WTC11 (cell line): ENCODE measurements around the gene ZBTB21. TPM values are rescaled to one million over a fixed set of nuclear protein-coding genes. Genes with fewer than 3 reads are reported as not detected.

Experiments
- ATAC-seq: fragments of 200-7000 bp; cut with Tn5 transposase; 2 replicates; pipeline ENCODE4 v1.10.0; 2021; ENCODE audit warnings: mild to moderate bottlenecking, moderate library complexity
- CTCF ChIA-PET: fragments of 300-600 bp; sonication (Branson Sonifier 250); formaldehyde crosslinking; loops from one replicate; lab custom pipeline; 2021; ENCODE audit warnings: antibody characterized with exemption; lab: Charles Lee
- POLR2A ChIA-PET: fragments of 350-600 bp; sonication (Branson Sonifier 250); formaldehyde crosslinking; loops from one replicate; lab custom pipeline; 2021; ENCODE audit warnings: antibody characterized with exemption; lab: Charles Lee
- DNase-seq: peaks from one replicate; pipeline ENCODE4 v3.0.0; 2021; ENCODE audit warnings: low spot score
- H3K27ac Mint-ChIP-seq: 2 replicates; pipeline ENCODE4 v1.8.0; 2021; ENCODE audit warnings: mixed read lengths
- H3K27me3 Mint-ChIP-seq: 2 replicates; pipeline ENCODE4 v1.8.0; 2021; ENCODE audit warnings: low read depth, mild to moderate bottlenecking, moderate library complexity, mixed read lengths
- H3K36me3 Mint-ChIP-seq: 2 replicates; pipeline ENCODE4 v1.8.0; 2021; ENCODE audit warnings: mixed read lengths
- H3K4me1 Mint-ChIP-seq: 2 replicates; pipeline ENCODE4 v1.8.0; 2022; ENCODE audit warnings: mixed read lengths
- H3K4me3 Mint-ChIP-seq: 2 replicates; pipeline ENCODE4 v1.8.0; 2021; ENCODE audit warnings: mild to moderate bottlenecking, moderate library complexity, mixed read lengths
- H3K9me3 Mint-ChIP-seq: 2 replicates; pipeline ENCODE4 v1.8.0; 2021; ENCODE audit warnings: mixed read lengths
- CDX4 ChIP-seq: fragments of 250-450 bp; sonication (Bioruptor Pico); IDR thresholded peaks from 2 replicates; pipeline ENCODE4 v1.9.0; 2021; ENCODE audit warnings: moderate library complexity, mild to moderate bottlenecking, inconsistent platforms, borderline replicate concordance
- CREB1 ChIP-seq: sonication (generic); formaldehyde crosslinking; IDR thresholded peaks from 2 replicates; pipeline ENCODE4 v1.8.0; 2023; ENCODE audit warnings: mild to moderate bottlenecking, missing genetic modification reagents
- CREM ChIP-seq: sonication (generic); formaldehyde crosslinking; IDR thresholded peaks from 2 replicates; pipeline ENCODE4 v1.8.1; 2022; ENCODE audit warnings: mild to moderate bottlenecking, missing genetic modification reagents, moderate library complexity
- ESRRA ChIP-seq: sonication (generic); formaldehyde crosslinking; IDR thresholded peaks from 2 replicates; pipeline ENCODE4 v1.8.1; 2022; ENCODE audit warnings: mild to moderate bottlenecking, missing genetic modification reagents, borderline replicate concordance
- JUN ChIP-seq: sonication (generic); formaldehyde crosslinking; IDR thresholded peaks from 2 replicates; pipeline ENCODE4 v1.8.0; 2023; ENCODE audit warnings: mild to moderate bottlenecking, missing genetic modification reagents
- NFATC4 ChIP-seq: fragments of 250-450 bp; sonication (Bioruptor Pico); IDR thresholded peaks from 2 replicates; pipeline ENCODE4 v1.9.0; 2021; ENCODE audit warnings: mild to moderate bottlenecking
- NFE2L1 ChIP-seq: sonication (generic); formaldehyde crosslinking; IDR thresholded peaks from 2 replicates; pipeline ENCODE4 v1.8.1; 2023; ENCODE audit warnings: missing genetic modification reagents
- NR2C2 ChIP-seq: sonication (generic); formaldehyde crosslinking; IDR thresholded peaks from 2 replicates; pipeline ENCODE4 v1.8.0; 2022; ENCODE audit warnings: mild to moderate bottlenecking, missing genetic modification reagents
- PRRX2 ChIP-seq: fragments of 250-450 bp; sonication (Bioruptor Pico); IDR thresholded peaks from 2 replicates; pipeline ENCODE4 v1.8.0; 2021; ENCODE audit warnings: mild to moderate bottlenecking
- SMAD4 ChIP-seq: sonication (generic); formaldehyde crosslinking; IDR thresholded peaks from 2 replicates; pipeline ENCODE4 v1.8.0; 2022; ENCODE audit warnings: mild to moderate bottlenecking, missing genetic modification reagents
- SOX15 ChIP-seq: fragments of 250-450 bp; sonication (Bioruptor Pico); IDR thresholded peaks from 2 replicates; pipeline ENCODE4 v1.9.0; 2021; ENCODE audit warnings: mild to moderate bottlenecking
- ZBTB21 ChIP-seq: sonication (generic); formaldehyde crosslinking; IDR thresholded peaks from 2 replicates; pipeline ENCODE4 v1.8.1; 2023; ENCODE audit warnings: mild to moderate bottlenecking, missing genetic modification reagents, borderline replicate concordance
- ZNF121 ChIP-seq: sonication (generic); formaldehyde crosslinking; IDR thresholded peaks from 2 replicates; pipeline ENCODE4 v1.8.0; 2023; ENCODE audit warnings: missing genetic modification reagents
- ZNF232 ChIP-seq: sonication (generic); formaldehyde crosslinking; IDR thresholded peaks from 2 replicates; pipeline ENCODE4 v1.8.0; 2022; ENCODE audit warnings: mild to moderate bottlenecking, missing genetic modification reagents
- ZNF671 ChIP-seq: fragments of 250-450 bp; sonication (Bioruptor Pico); IDR thresholded peaks from 2 replicates; pipeline ENCODE4 v1.8.0; 2021; ENCODE audit warnings: mild to moderate bottlenecking
- total RNA-seq: library from RNA; stranded (reverse); gene quantifications from 3 replicates; pipeline ENCODE4 v1.2.3, GENCODE V29; 2021
- TF ChIP-seq, protein P1 (sequence below): fragments of 250-450 bp; sonication (Bioruptor Pico); conservative IDR thresholded peaks from 2 replicates; pipeline ENCODE4 v1.9.0; 2021; ENCODE audit warnings: mild to moderate bottlenecking
- TF ChIP-seq, protein P2 (sequence below): fragments of 200-600 bp; IDR thresholded peaks from 2 replicates; pipeline ENCODE4 v1.8.0; 2022; ENCODE audit warnings: antibody characterized with exemption
- TF ChIP-seq, protein P3 (sequence below): fragments of 250-450 bp; sonication (Bioruptor Pico); IDR thresholded peaks from 2 replicates; pipeline ENCODE4 v2.1.2; 2022; ENCODE audit warnings: mild to moderate bottlenecking, moderate library complexity

Gene ZBTB21
- total RNA-seq, 1 experiment from 2014 or later, result 13.8 TPM

- TF ChIP-seq CREM (CRISPR knock-in tag), result no peak
- TF ChIP-seq, all 79 proteins: peak for 0
Measured at GRCh38 chr21:42025376-42026081, 15.4 kb upstream of the ZBTB21 start (continued).

DNA sequence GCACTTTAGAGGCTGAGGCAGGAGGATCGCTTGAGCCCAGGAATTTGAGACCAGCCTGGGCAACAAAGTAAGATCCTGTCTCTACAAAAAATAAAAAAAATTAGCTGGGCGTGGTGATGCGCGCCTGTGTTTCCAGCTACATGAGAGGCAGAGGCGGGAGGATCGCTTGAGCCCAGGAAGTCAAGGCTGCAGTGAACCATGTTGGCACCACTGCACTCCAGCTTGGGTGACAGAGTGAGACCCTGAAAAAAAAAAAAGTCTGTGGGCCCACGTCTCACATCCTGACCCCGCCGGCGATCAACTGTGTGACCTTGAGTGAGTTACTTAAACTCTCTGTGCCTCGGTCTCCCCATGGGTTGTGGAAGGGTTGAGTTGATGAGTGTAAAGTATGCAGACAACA is 12.7 kb upstream of the ZBTB21 start:
- Mint-ChIP-seq H3K27ac (no peak overlapping the region), H3K4me1 (peaks cover 11% of the 10 kb centered on the region), H3K4me3 (no peak overlapping the region), H3K27me3 (no peaks in the 10 kb centered on the region), H3K36me3 (no peaks in the 10 kb centered on the region), H3K9me3 (no peaks in the 10 kb centered on the region)
- TF ChIP-seq, protein P1, sequence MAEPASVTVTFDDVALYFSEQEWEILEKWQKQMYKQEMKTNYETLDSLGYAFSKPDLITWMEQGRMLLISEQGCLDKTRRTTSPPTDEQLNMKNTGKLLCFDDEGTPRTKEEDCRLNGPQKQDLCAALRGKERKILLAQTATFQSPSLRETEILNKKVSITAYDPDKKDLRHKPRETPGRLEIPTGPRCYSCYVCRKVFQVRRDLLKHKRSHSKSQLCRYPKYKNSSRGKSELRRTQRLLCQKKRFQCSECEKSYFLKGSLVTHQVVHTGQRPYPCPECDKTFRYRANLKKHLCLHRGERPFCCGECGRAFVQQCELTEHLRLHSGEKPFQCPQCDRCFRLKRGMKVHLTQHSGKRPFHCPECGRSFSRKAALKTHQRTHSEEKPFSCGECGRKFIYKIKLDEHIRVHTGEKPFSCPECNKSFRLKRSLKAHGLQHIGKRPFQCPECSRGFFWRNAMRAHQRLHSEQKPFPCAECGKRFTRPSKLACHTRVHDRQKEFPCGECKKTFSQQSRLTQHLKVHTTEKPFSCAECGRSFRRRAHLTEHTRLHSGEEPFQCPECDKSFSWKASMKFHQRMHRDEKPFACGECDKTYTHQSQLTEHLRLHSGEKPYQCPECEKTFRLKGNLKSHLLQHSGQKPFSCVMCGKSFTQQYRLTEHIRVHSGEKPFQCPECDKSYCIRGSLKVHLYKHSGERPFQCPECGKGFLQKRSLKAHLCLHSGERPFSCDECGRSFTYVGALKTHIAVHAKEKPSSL (CRISPR knock-in tag), result no peak
- TF ChIP-seq, protein P2, sequence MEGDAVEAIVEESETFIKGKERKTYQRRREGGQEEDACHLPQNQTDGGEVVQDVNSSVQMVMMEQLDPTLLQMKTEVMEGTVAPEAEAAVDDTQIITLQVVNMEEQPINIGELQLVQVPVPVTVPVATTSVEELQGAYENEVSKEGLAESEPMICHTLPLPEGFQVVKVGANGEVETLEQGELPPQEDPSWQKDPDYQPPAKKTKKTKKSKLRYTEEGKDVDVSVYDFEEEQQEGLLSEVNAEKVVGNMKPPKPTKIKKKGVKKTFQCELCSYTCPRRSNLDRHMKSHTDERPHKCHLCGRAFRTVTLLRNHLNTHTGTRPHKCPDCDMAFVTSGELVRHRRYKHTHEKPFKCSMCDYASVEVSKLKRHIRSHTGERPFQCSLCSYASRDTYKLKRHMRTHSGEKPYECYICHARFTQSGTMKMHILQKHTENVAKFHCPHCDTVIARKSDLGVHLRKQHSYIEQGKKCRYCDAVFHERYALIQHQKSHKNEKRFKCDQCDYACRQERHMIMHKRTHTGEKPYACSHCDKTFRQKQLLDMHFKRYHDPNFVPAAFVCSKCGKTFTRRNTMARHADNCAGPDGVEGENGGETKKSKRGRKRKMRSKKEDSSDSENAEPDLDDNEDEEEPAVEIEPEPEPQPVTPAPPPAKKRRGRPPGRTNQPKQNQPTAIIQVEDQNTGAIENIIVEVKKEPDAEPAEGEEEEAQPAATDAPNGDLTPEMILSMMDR, result no peak
- TF ChIP-seq ZBTB21 (CRISPR knock-in tag) (no peak), CREM (CRISPR knock-in tag) (no peak), PRRX2 (CRISPR knock-in tag) (no peak)
- DNase-seq (no peak), ATAC-seq (no peak)
- POLR2A ChIA-PET, result no interaction called here
- CTCF ChIA-PET, result no interaction called here

DNA sequence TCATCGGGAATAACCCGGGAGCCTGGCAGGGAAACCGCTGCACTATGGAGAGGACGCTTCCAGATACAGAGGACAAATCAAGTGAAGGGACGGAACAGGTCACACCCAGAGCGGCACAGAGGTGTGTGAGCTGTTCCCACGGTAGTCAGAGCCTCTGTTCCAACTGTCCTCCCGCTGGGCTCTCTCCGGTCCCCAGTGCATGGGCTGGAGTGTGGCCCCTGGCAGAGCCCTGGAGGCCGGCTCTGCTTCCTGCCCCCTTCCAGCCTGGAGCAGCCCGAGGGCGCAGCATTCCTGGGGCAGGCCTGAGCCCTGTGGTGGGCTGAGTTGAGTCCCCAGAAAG is 11.9 kb upstream of the ZBTB21 start:
- Mint-ChIP-seq H3K4me3 (no peak overlapping the region), H3K27ac (no peak overlapping the region), H3K27me3 (no peaks in the 10 kb centered on the region), H3K4me1 (peaks cover 11% of the 10 kb centered on the region), H3K36me3 (no peaks in the 10 kb centered on the region), H3K9me3 (no peaks in the 10 kb centered on the region)
- DNase-seq (peak; percentile 30), ATAC-seq (peak; percentile 61)
- POLR2A ChIA-PET, result no interaction called here
- TF ChIP-seq ESRRA (CRISPR knock-in tag), result no peak
- TF ChIP-seq SOX15, result no peak
- TF ChIP-seq, protein P2, result no peak
- CTCF ChIA-PET, result interaction anchor here (1.0 kb wide), 1 partner anchor 103 kb away, joined by 3 read pairs; no protein-coding TSS in a partner anchor

- POLR2A ChIA-PET, result no interaction called here
- H3K36me3 Mint-ChIP-seq, result no peaks in the 10 kb centered on the region
- CTCF ChIA-PET, result interaction anchor here (1.0 kb wide), 1 partner anchor 104 kb away, joined by 3 read pairs; no protein-coding TSS in a partner anchor
- H3K27me3 Mint-ChIP-seq, result no peaks in the 10 kb centered on the region
- DNase-seq (peak; percentile 54), ATAC-seq (peak; percentile 73)
- no peak overlapping the region for H3K27ac Mint-ChIP-seq
- H3K4me1 Mint-ChIP-seq, result peaks cover 11% of the 10 kb centered on the region
- no peak overlapping the region for H3K4me3 Mint-ChIP-seq
- no peaks in the 10 kb centered on the region for H3K9me3 Mint-ChIP-seq
- TF ChIP-seq SOX15, result no peak
- TF ChIP-seq ZNF671 (CRISPR knock-in tag), result no peak
- TF ChIP-seq NFATC4, result no peak
- no peak for TF ChIP-seq ZNF232 (CRISPR knock-in tag)
- no peak for TF ChIP-seq SMAD4 (CRISPR knock-in tag)
- no peak for TF ChIP-seq NFE2L1 (CRISPR knock-in tag)
- no peak for TF ChIP-seq CDX4 (CRISPR knock-in tag)
- TF ChIP-seq NR2C2 (CRISPR knock-in tag), result no peak
- no peak for TF ChIP-seq ESRRA (CRISPR knock-in tag)
- no peak for TF ChIP-seq CREB1 (CRISPR knock-in tag)
- TF ChIP-seq ZNF121 (CRISPR knock-in tag), result no peak
- TF ChIP-seq JUN (CRISPR knock-in tag), result no peak
- TF ChIP-seq, protein P3, sequence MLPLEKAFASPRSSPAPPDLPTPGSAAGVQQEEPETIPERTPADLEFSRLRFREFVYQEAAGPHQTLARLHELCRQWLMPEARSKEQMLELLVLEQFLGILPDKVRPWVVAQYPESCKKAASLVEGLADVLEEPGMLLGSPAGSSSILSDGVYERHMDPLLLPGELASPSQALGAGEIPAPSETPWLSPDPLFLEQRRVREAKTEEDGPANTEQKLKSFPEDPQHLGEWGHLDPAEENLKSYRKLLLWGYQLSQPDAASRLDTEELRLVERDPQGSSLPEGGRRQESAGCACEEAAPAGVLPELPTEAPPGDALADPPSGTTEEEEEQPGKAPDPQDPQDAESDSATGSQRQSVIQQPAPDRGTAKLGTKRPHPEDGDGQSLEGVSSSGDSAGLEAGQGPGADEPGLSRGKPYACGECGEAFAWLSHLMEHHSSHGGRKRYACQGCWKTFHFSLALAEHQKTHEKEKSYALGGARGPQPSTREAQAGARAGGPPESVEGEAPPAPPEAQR (CRISPR knock-in tag), result no peak
- TF ChIP-seq, protein P2, result no peak
Measured at GRCh38 chr21:42021371-42022090, 11.4 kb upstream of the ZBTB21 start.
